H9 (cell line): ENCODE measurements around the gene CFAP141. TPM values are rescaled to one million over a fixed set of nuclear protein-coding genes. Genes with fewer than 3 reads are reported as not detected.

Experiments
- DNase-seq: peaks from one replicate; pipeline ENCODE4 v3.0.0-alpha.2; 2017
- H2AFZ ChIP-seq: one replicate; pipeline ENCODE4 v1.6.1; 2013; ENCODE audit warnings: mild to moderate bottlenecking, low read length, control low read depth, moderate library complexity
- H2AK5ac ChIP-seq: 2 replicates; pipeline ENCODE4 v1.6.1; 2013; ENCODE audit warnings: low read length, control low read depth, mixed read lengths; ENCODE audit not compliant: insufficient read length
- H2BK120ac ChIP-seq: one replicate; pipeline ENCODE4 v1.6.1; 2013; ENCODE audit warnings: low read depth, mild to moderate bottlenecking, low read length, control low read depth, inconsistent platforms; ENCODE audit not compliant: poor library complexity, severe bottlenecking
- H2BK12ac ChIP-seq: 2 replicates; pipeline ENCODE4 v1.6.1; 2013; ENCODE audit warnings: low read length, control low read depth, mixed read lengths, low read depth; ENCODE audit not compliant: insufficient read length
- H2BK15ac ChIP-seq: 2 replicates; pipeline ENCODE4 v1.6.1; 2013; ENCODE audit warnings: low read depth, low read length, control low read depth
- H2BK20ac ChIP-seq: one replicate; pipeline ENCODE4 v1.6.1; 2013; ENCODE audit warnings: low read depth, mild to moderate bottlenecking, low read length, control low read depth, inconsistent platforms; ENCODE audit not compliant: poor library complexity, severe bottlenecking
- H2BK5ac ChIP-seq: 2 replicates; pipeline ENCODE4 v1.6.1; 2013; ENCODE audit warnings: low read length, control low read depth, mixed read lengths; ENCODE audit not compliant: insufficient read length
- H3K14ac ChIP-seq: 2 replicates; pipeline ENCODE4 v1.6.1; 2013; ENCODE audit warnings: low read length, control low read depth; ENCODE audit not compliant: insufficient read depth
- H3K18ac ChIP-seq: 2 replicates; pipeline ENCODE4 v1.6.1; 2013; ENCODE audit warnings: low read depth, mild to moderate bottlenecking, mixed read lengths, low read length, control low read depth; ENCODE audit not compliant: insufficient read length
- H3K23ac ChIP-seq: 2 replicates; pipeline ENCODE4 v1.6.1; 2013; ENCODE audit warnings: low read length, control low read depth, mixed read lengths, low read depth; ENCODE audit not compliant: insufficient read length
- H3K23me2 ChIP-seq: 2 replicates; pipeline ENCODE4 v1.6.1; 2013; ENCODE audit warnings: low read depth, mild to moderate bottlenecking, mixed read lengths, low read length, control low read depth; ENCODE audit not compliant: insufficient read length, poor library complexity, severe bottlenecking
- H3K27ac ChIP-seq: 2 replicates; pipeline ENCODE4 v1.5.1; 2013; ENCODE audit warnings: low read length, control low read depth, mixed read lengths, low read depth; ENCODE audit not compliant: insufficient read length
- H3K27me3 ChIP-seq: 2 replicates; pipeline ENCODE4 v1.6.1; 2013; ENCODE audit warnings: low read length, control low read depth, inconsistent platforms; ENCODE audit not compliant: insufficient read depth
- H3K4ac ChIP-seq: 2 replicates; pipeline ENCODE4 v1.6.1; 2013; ENCODE audit warnings: low read depth, mild to moderate bottlenecking, control low read depth, inconsistent platforms, low read length, moderate library complexity
- H3K4me1 ChIP-seq: 2 replicates; pipeline ENCODE4 v1.6.1; 2013; ENCODE audit warnings: low read length, control low read depth, inconsistent platforms; ENCODE audit not compliant: insufficient read depth
- H3K4me2 ChIP-seq: 2 replicates; pipeline ENCODE4 v1.6.1; 2013; ENCODE audit warnings: low read length, control low read depth, mixed read lengths; ENCODE audit not compliant: insufficient read length, insufficient read depth
- H3K56ac ChIP-seq: 2 replicates; pipeline ENCODE4 v1.6.1; 2013; ENCODE audit warnings: low read depth, mild to moderate bottlenecking, mixed read lengths, low read length, control low read depth; ENCODE audit not compliant: insufficient read length
- H3K79me1 ChIP-seq: 2 replicates; pipeline ENCODE4 v1.6.1; 2013; ENCODE audit warnings: low read depth, mild to moderate bottlenecking, moderate library complexity, low read length, control low read depth, inconsistent platforms; ENCODE audit not compliant: insufficient read depth, poor library complexity, severe bottlenecking
- H3K79me2 ChIP-seq: 2 replicates; pipeline ENCODE4 v1.6.1; 2013; ENCODE audit warnings: low read length, control low read depth, inconsistent platforms; ENCODE audit not compliant: insufficient read depth
- H3K9ac ChIP-seq: 2 replicates; pipeline ENCODE4 v1.6.1; 2013; ENCODE audit warnings: low read length, control low read depth, mixed read lengths; ENCODE audit not compliant: insufficient read length; ENCODE audit errors: extremely low read depth
- H3K9me3 ChIP-seq: one replicate; pipeline ENCODE4 v1.6.1; 2013; ENCODE audit warnings: low read depth, low read length, inconsistent platforms; ENCODE audit not compliant: control insufficient read depth
- H3T11ph ChIP-seq: one replicate; pipeline ENCODE4 v1.6.1; 2013; ENCODE audit warnings: mild to moderate bottlenecking, low read length, control low read depth, inconsistent platforms
- H4K20me1 ChIP-seq: one replicate; pipeline ENCODE4 v1.6.1; 2013; ENCODE audit not compliant: control insufficient read depth, insufficient read length, insufficient read depth
- H4K5ac ChIP-seq: 2 replicates; pipeline ENCODE4 v1.6.1; 2013; ENCODE audit warnings: low read depth, mild to moderate bottlenecking, mixed read lengths, low read length, control low read depth; ENCODE audit not compliant: insufficient read length
- H4K8ac ChIP-seq: replicated peaks from 2 replicates; pipeline ENCODE4 v1.6.1; 2013; ENCODE audit warnings: low read length, control low read depth, mixed read lengths, low read depth; ENCODE audit not compliant: insufficient read length
- H4K91ac ChIP-seq: 2 replicates; pipeline ENCODE4 v1.6.1; 2013; ENCODE audit warnings: low read depth, mild to moderate bottlenecking, moderate library complexity, mixed read lengths, low read length, control low read depth; ENCODE audit not compliant: insufficient read length
- H3K27ac Mint-ChIP-seq, 3 experiments: 2 replicates in 2 of 3; 3 replicates in 1 of 3; pipeline ENCODE4 v1.8.0; 2020 to 2021; ENCODE audit warnings: mixed read lengths in 3 of 3, mild to moderate bottlenecking in 1 of 3, moderate library complexity in 1 of 3
- H3K27me3 Mint-ChIP-seq: 2 replicates; pipeline ENCODE4 v1.8.0; 2021; ENCODE audit warnings: low read depth, mild to moderate bottlenecking, moderate library complexity, mixed read lengths
- H3K36me3 Mint-ChIP-seq, 3 experiments: 2 replicates in 2 of 3; 3 replicates in 1 of 3; pipeline ENCODE4 v1.8.0; 2020 to 2021; ENCODE audit warnings: low read depth in 3 of 3, mixed read lengths in 3 of 3; ENCODE audit not compliant: insufficient read depth in 1 of 3
- H3K4me1 Mint-ChIP-seq, 2 experiments: 2 replicates each; pipeline ENCODE4 v1.8.0; 2020; ENCODE audit warnings: mixed read lengths in 2 of 2
- H3K4me3 Mint-ChIP-seq, 2 experiments: 2 replicates in 1 of 2; 3 replicates in 1 of 2; pipeline ENCODE4 v1.8.0; 2020 to 2021; ENCODE audit warnings: mild to moderate bottlenecking in 2 of 2, mixed read lengths in 2 of 2, moderate library complexity in 1 of 2
- H3K9me3 Mint-ChIP-seq, 2 experiments: 2 replicates in 1 of 2; 3 replicates in 1 of 2; pipeline ENCODE4 v1.8.0; 2020; ENCODE audit warnings: mild to moderate bottlenecking in 2 of 2, mixed read lengths in 2 of 2, moderate library complexity in 1 of 2
- WGBS: extraction: QIAGEN DNeasy Blood & Tissue Kit; methylation state at CpG from one replicate; pipeline ENCODE4 v1.1.7; 2013; ENCODE audit warnings: missing lambda C conversion rate, low lambda C conversion rate, mixed read lengths; ENCODE audit not compliant: insufficient read length; ENCODE audit errors: extremely low coverage; 5-methylcytosine and 5-hydroxymethylcytosine counted together
- total RNA-seq: library from RNA; stranded (reverse); gene quantifications from 2 replicates; pipeline ENCODE4 v1.2.1, GENCODE V29; 2021
- TF ChIP-seq, protein P1 (sequence below): fragments of 200-600 bp; sonication (generic); conservative IDR thresholded peaks from 3 replicates; pipeline ENCODE4 v1.8.0; 2021; ENCODE audit warnings: antibody characterized with exemption, mild to moderate bottlenecking

CFAP141 gene
- total RNA-seq, 1 experiment from 2014 or later, result not detected

DNA sequence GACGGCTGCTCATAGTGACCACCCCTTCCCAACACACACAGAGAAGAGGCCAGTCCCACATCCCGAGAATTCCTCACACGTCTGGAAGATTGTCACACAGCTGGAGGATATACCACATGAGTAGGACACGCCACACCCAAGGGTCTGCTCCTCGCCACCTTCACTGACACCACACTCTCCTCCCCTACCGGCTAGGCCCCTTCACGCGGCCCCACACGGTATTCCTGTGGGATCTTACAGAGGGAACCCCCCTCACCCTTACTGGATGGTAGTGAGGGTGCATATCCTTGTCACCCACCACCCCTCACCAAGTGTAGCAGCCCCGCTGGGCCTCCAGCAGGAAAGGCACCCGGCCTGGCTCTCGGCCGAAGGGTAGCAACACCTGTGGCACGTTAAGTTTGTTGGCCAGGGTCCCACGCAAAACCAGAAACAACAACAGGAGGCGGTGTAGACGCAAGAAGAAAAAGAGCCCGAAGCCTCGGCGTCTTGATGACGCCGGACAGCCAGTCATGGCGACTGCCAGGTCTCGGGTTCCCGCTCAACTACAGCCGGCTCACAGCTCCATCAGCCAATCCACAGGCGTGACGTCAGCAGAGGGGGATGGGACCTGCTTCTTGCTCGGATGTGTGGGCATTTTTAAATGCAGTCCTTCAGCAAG, 51.5 kb downstream of the CFAP141 start, which contains the start of gene NUP210L:
NUP210L (minus strand) TSS at position 540 of the 658 bp plus-strand sequence.
- DNase-seq, result peak; percentile 91
- H3K18ac ChIP-seq, result peak within 1 kb of the TSS; percentile 36
- TF ChIP-seq, protein P1, sequence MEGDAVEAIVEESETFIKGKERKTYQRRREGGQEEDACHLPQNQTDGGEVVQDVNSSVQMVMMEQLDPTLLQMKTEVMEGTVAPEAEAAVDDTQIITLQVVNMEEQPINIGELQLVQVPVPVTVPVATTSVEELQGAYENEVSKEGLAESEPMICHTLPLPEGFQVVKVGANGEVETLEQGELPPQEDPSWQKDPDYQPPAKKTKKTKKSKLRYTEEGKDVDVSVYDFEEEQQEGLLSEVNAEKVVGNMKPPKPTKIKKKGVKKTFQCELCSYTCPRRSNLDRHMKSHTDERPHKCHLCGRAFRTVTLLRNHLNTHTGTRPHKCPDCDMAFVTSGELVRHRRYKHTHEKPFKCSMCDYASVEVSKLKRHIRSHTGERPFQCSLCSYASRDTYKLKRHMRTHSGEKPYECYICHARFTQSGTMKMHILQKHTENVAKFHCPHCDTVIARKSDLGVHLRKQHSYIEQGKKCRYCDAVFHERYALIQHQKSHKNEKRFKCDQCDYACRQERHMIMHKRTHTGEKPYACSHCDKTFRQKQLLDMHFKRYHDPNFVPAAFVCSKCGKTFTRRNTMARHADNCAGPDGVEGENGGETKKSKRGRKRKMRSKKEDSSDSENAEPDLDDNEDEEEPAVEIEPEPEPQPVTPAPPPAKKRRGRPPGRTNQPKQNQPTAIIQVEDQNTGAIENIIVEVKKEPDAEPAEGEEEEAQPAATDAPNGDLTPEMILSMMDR, result no peak
- no peaks in the 10 kb centered on the region for H3K23me2 ChIP-seq
- no peak within 1 kb of the TSS for H3K4ac ChIP-seq
- Mint-ChIP-seq H3K36me3 (peaks cover 24 to 40% (median 36%) of the 10 kb centered on the region in 3 experiments; a peak in 6 of 7 replicates), H3K4me1 (peaks cover 12 to 26% of the 10 kb centered on the region in 2 experiments), H3K4me3 (no peak within 1 kb of the TSS), H3K9me3 (no peaks in the 10 kb centered on the region), H3K27me3 (peaks cover 1% of the 10 kb centered on the region; the same call in 1 of the 2 replicates), H3K27ac (peak within 1 kb of the TSS in 2 of 3 experiments; percentile 45 to 85; a peak in 6 of 7 replicates)
- no peak within 1 kb of the TSS for H4K8ac ChIP-seq
- no peaks in the 10 kb centered on the region for H4K20me1 ChIP-seq
- no peak within 1 kb of the TSS for H3T11ph ChIP-seq
- no peaks in the 10 kb centered on the region for H3K27me3 ChIP-seq
- no peak within 1 kb of the TSS for H2BK120ac ChIP-seq
- no peaks in the 10 kb centered on the region for H3K79me1 ChIP-seq
- H3K56ac ChIP-seq, result no peak within 1 kb of the TSS
- no peak within 1 kb of the TSS for H3K4me2 ChIP-seq
- H2BK5ac ChIP-seq, result no peak within 1 kb of the TSS
- H3K27ac ChIP-seq, result no peak within 1 kb of the TSS
- H2BK20ac ChIP-seq, result no peak within 1 kb of the TSS
- H3K4me1 ChIP-seq, result no peaks in the 10 kb centered on the region
- no CpG with 5 or more reads among the region's 29 CpGs for WGBS
- no peak within 1 kb of the TSS for H3K23ac ChIP-seq
- no peak within 1 kb of the TSS for H2BK12ac ChIP-seq
- H2BK15ac ChIP-seq, result no peak within 1 kb of the TSS
- no peak within 1 kb of the TSS for H3K14ac ChIP-seq
- no peaks in the 10 kb centered on the region for H3K79me2 ChIP-seq
- H3K9ac ChIP-seq, result no peak within 1 kb of the TSS
- H2AK5ac ChIP-seq, result no peak within 1 kb of the TSS
- H3K9me3 ChIP-seq, result no peaks in the 10 kb centered on the region
- H4K5ac ChIP-seq, result no peak within 1 kb of the TSS
- H2AFZ ChIP-seq, result no peak within 1 kb of the TSS
- H4K91ac ChIP-seq, result no peak within 1 kb of the TSS
